ENCODE results near the gene RFPL3.

- TF ChIP-seq, protein P1, sequence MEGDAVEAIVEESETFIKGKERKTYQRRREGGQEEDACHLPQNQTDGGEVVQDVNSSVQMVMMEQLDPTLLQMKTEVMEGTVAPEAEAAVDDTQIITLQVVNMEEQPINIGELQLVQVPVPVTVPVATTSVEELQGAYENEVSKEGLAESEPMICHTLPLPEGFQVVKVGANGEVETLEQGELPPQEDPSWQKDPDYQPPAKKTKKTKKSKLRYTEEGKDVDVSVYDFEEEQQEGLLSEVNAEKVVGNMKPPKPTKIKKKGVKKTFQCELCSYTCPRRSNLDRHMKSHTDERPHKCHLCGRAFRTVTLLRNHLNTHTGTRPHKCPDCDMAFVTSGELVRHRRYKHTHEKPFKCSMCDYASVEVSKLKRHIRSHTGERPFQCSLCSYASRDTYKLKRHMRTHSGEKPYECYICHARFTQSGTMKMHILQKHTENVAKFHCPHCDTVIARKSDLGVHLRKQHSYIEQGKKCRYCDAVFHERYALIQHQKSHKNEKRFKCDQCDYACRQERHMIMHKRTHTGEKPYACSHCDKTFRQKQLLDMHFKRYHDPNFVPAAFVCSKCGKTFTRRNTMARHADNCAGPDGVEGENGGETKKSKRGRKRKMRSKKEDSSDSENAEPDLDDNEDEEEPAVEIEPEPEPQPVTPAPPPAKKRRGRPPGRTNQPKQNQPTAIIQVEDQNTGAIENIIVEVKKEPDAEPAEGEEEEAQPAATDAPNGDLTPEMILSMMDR (IDR thresholded peaks at IDR 0.05): no peak
- no peak for TF ChIP-seq EP300 (IDR thresholded peaks at IDR 0.05)
Measured at GRCh38 chr22:32308934-32309333, 48.7 kb upstream of the RFPL3 start.

All from tibial nerve (tissue), 4 donors.